ELF-1 (cell line): ENCODE measurements around the gene RRAS.
A peak's percentile ranks its signal among the peaks of the same experiment; 100 is the strongest.

Experiments
- DNase-seq: peaks from one replicate; pipeline ENCODE4 v3.0.0-alpha.2; 2016; ENCODE audit warnings: low read depth, low spot score

Gene RRAS

DNA sequence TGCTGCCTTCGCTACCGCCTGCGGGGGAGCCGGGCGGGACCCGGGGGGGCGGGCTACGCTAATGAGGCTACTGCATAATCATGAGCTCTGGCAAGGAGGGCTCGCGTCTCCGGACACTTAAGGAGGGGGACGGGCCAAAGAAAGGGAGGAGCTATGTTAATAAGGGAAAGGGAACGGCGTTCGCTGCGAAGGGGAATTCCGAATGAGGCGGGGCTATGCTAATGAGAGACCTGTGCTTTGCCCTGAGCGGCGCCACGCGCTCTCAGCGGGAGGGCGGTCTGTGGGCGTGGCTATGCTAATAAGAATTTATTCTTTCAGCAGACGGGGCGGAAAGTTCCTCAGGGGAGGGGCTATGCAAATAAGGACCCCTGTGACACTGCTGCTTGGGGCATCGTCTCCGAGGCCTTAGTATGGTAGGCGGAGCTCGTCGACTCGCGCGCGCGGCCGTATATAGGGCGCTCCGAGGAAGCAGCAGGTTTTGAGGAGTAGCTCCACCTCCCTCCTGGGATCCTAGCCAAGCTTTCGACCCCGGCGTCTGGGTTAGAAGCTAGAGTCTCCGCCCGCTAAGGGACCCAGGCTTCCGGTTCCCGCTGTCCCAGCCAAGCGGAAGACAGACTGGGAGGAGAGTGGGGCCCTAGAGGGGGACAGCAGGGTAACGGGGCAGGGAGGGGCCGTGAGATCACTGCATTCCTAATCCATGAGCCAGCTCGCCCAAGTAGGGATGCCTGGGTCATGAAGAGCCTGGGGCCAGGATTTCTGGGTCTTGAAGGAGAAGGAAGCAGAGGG lies at the start of gene RRAS:
Gene RRAS, minus strand, starts transcription at position 31 of the 786 bp plus-strand sequence. CDS start 45 bp downstream, outside the sequence.
- peak; percentile 100 for DNase-seq

DNA sequence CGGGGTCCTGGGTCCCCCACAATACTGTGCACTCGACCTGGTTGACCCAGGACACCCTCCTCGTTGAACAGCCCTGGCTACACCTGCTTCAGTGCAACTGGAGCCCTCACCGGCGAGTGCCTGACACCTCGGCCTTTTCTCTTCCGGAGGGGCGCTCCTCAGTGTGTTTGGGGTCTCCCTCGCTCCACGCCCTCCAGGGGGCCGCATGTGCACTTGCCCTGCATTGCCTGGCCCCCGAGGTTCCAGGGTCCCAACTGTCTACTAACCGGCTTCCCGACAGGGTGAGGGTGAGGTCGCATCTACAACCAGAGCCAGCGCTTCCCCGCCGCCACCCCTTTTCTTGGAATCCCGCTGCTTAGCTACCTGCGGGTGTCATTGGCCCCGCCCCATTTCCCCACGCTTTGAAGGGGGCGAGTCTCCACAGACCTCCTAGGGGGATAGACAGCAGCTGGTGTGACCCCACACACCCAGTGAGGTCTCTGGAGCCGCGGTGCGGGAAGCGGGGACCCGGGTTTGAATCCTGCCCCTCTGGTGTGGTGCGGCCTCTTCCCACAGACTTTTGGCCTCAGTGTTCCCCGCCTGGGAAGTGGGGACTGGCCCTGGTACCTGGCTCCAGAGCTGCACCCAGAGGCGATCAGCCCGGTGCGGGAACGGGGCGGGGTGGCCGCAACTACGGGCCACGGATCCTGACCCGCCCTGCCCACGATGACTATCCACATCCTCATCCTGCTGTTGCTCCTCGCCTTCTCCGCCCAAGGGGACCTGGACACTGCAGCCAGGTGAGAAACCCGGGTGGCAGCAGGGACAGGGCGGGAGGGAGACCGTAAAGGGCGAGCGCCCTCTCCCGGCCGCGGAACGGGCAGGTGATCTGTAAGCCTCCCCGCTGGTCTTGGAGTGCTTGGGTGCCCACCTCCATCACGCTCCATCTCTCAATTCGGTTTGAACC lies 49.5 kb upstream of the RRAS start, which contains the start of gene ADM5:
Gene ADM5, plus strand, starts transcription at position 462 of the 946 bp plus-strand sequence. Its CDS starts 244 bp downstream, at position 706.
- DNase-seq, result peak; percentile 20

DNA sequence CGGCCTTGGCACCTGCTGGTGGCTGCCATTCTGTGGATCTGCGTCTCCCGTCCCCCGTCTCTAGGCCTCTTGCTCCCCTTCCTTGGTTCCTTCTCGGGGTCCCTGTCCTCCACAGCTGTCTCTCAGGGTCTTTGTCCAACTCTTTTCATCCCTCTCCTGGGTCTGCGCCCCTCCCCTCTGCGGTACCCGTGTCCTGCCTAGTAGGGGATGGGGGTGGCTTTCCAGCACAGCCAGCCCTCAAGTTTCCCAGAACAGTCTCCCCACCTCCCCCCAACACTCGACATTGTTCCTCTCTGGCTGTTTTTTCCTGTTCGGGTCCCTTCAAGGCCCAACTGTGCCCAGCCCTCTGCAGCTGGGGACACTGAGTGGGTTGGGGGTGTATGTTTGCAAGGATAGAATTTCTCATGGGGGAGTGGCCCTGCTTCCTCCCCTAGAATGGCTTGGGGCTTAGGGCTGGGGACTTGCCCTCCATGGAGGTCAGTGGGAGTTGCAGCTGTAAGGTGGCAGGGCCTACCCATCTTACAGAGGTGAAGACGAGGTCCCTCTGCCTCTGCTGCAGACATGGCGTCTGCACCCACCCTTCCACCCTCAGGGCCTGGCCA lies 48.7 kb upstream of the RRAS start:
- no peak for DNase-seq

DNA sequence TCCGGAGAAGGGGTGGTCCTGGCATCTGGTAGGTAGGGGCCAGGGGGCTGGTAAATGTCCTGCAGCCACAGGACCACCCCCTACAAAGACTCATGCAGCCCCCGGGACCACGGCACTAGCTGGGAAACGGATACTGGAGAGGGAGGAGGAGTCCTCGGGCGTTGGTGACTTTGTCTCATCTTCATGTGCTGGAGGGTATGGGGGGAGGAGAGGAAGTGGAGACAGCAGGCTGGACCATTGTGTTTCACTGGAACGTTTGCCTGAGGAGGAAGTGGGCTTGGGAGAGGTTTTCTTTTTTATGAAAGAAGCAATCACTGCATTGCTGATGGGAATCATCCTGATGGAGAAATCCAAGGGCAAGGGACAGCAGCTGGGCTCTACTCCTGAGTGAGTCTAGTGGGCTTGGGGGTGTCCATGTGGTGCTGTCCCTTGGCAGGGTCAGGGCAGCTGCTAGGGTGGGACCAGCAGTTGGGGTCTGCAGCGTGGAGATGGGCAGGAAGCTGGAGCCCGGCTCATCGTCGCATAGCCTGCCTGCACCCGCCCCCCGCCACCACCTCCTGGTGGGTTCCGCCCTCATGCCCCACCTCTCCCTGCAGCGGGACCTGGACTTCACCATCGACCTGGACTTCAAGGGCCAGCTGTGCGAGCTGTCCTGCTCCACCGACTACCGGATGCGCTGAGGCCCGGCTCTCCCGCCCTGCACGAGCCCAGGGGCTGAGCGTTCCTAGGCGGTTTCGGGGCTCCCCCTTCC lies 47.8 kb upstream of the RRAS start:
- no peak for DNase-seq

DNA sequence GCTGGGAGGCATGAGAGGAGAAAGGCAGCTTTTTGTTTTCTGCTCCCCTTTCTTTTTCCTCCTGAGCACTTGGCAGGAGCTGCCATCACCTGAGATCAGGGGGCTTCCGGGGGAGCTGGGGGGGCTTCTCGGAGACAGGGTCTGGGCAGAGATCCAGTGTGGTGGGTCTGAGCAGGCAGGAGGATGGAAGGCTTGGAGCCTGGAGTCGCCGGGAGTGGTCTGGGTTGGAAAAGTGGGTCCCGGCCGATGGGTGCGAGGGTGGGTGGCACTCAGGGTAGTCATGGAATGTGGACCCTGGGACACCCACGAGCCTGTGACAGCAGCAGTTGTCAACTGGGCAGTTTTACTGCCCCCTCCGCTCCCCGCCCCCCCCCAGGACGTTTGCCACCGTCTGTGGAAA lies 47.2 kb upstream of the RRAS start:
- no peak for DNase-seq

DNA sequence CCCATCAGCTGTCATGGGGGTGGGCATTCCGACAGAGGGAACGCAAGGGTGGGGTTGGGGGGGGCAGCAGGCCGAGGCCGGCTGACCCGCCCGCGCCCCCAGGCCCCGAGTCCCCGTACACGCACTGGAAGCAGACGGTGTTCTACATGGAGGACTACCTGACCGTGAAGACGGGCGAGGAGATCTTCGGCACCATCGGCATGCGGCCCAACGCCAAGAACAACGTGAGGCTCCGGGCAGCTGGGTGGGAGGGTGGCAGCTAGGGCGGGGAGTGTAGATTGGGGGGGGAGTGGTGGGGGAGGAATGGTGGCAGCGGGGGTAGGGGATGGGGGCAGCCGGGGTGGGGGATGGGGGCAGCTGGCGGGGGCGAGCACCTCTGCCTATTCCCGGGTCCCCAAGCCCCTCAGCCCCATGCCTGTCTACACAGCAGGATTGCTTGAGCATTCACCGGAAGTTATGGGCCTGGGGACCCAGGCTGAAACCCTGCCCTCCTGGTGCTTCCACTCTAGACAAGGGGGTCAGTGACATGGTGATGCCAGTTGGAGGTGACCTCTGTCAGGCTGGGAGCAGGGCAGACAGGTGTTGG lies 46.7 kb upstream of the RRAS start:
- DNase-seq, result no peak

DNA sequence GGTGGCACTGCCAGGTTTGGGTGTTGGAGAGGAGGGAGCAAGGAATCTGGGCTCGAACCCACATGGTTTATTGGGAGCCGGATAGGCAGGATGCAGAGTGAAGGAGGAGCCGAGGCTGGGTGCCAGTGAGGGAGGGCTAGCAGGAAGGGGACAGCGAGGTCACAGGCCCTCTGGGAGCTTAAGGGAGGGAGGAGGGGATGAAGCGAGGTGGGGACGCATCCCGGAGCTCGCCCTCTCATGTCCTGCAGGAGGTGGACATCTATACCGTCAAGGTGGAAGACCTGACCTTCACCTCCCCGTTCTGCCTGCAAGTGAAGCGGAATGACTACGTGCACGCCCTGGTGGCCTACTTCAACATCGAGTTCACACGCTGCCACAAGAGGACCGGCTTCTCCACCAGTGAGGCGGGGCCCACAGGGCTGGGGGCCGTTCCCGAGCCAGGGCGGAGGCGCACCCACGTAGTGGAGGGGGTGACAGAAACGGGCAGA lies 45.9 kb upstream of the RRAS start:
- no peak for DNase-seq

DNA sequence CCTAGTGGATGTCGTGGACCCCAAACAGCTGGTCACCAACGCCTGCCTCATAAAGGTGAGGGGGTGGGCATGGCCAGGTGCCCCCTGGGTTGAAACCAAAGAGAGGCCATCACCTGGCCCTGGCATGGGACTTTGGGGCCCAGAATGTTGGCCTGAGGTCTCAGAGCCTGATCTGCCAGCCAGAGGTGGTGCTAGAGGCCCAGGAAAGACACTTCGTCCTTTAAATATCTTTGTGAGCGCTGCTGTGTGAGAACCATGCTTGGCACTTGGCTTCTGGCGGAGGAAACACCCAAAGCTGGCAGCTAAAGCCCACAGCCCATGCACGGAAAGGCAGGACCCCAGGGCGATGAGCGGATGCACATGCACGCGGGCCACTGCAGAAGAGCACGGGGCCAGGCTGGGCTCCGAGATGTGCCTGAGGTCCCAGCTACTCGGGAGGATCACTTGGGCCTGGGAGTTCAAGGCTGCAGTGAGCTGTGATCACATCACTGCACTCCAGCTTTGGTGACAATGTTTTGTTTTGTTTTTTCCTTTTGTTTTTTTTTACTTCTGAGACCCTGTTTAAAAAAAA lies 45.1 kb upstream of the RRAS start:
- no peak for DNase-seq

DNA sequence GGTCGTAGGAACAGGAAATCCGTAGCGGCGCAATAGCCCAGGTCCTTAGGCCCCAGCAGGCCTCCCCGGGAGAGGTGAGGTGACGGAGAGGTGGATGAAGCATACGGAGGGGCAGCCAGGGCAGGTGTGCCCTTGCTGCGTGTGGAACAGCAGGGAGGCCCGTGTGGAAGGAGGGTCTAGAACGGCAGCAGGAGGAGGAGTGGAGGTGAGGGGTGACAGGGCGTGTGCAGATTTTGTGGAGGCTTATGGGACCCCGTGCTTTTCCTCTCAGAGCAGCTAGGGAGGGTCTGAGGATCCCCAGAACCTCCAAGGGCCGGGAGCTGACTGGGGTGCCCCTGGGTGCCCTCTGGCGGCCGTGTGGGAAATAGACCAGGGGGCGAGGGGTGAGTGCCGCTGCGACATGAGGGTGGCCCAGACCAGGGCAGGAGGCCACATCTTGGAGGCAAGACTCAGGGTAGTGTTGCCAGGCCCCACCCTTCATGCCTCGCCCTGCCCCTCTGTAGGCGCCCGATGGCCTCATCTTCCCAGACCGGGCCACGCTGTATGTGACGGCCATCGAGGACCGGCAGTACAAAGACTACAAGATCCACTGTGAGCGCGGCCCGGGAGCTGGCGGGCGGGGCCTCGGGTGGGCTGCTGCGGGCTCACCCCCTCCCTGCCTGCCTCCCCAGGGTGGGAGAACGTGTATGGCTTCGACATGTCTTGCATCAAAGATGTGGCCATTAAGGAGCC lies 44.5 kb upstream of the RRAS start:
- peak; percentile 34 for DNase-seq

DNA sequence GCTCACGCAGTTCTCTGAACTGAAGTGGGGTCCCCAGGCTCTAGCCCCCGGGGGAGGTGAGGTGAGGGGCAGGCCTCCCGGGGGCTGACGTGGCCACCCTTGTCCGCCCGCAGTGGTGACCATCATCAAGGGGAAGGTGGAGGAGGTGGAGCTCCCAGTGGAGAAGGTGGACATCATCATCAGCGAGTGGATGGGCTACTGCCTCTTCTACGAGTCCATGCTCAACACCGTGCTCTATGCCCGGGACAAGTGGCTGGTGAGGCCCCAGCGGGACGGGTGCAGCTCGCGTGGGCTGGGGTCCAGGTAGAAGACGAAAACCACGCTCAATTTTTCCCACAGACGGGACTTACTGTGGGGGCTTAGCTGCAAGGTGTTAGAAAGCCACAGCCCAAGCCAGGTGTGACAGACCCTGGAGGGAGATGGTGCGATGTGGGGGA lies 43.9 kb upstream of the RRAS start:
- no peak for DNase-seq

DNA sequence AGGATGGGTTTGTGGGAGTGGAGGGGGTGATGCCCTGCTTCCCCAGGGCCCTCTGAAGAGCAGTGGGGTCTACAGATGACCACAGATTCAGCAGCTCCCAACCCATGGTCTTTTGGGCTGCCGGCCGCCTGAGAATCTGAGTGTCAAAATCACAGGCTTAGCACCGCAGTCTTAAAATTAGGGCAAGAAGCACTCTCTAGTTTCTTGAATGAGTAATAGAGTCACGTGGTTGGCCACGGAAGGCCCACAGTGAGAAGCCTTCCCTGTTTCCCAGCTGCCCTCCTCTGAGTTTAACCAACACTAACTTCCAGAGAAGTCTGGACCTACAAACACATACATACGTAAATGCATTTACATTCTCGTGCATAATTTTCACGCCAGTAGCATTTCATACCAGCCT lies 42.3 kb upstream of the RRAS start:
- DNase-seq, result no peak

DNA sequence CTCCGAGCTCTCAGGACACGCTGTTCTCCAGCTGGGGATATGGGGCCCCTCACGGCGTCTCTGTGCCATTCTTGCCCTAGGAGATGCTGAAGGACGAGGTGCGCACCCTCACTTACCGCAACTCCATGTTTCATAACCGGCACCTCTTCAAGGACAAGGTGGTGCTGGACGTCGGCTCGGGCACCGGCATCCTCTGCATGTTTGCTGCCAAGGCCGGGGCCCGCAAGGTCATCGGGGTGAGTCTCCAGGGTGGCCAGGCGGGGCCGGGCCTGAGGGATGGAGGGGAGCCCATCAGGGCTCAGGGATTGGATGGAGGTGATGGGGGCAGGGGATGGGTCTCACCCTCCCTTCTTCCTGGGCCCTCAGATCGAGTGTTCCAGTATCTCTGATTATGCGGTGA lies 41.9 kb upstream of the RRAS start:
- DNase-seq, result no peak

DNA sequence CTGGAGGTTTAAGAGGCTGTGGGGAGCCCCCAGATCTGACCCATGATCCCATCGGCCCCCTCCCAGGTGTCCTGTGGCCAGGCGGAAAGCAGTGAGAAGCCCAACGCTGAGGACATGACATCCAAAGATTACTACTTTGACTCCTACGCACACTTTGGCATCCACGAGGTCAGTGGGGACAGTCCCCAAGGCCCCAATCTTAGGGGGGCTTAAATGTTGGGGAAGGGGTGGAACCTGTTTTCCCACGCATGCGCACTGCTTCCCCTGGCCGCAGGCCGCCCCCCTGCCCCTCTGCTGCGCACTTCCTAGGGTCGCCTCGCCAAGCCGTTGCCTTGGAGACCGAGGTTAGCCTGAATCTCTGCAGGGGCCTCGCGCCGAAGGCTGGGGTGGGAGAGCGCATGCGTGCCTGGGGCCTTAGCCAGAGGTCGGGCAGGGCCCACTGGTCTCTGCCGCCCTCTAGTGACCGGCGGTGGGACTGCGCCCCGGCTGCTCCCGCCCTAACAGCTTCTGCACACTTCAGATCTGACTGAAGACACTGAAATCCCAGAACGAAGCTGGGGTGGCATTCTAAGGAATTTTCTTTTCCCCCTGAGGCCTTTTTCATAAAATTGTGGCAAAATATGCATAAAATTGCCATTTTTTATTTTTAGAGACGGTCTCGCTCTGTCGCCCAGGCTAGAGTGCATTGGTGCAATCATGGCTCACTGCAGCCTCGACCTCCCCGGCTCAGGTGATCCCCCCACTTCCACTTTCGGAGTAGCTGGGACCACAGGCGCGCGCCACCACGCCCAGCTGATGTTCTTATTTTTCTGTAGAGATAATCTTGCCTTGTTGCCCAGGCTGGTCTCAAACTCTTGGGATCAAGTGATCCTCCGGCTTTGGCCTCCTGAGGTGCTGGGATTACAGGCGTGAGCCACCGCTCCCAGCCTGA lies 40.7 kb upstream of the RRAS start:
- DNase-seq, result peak; percentile 99

DNA sequence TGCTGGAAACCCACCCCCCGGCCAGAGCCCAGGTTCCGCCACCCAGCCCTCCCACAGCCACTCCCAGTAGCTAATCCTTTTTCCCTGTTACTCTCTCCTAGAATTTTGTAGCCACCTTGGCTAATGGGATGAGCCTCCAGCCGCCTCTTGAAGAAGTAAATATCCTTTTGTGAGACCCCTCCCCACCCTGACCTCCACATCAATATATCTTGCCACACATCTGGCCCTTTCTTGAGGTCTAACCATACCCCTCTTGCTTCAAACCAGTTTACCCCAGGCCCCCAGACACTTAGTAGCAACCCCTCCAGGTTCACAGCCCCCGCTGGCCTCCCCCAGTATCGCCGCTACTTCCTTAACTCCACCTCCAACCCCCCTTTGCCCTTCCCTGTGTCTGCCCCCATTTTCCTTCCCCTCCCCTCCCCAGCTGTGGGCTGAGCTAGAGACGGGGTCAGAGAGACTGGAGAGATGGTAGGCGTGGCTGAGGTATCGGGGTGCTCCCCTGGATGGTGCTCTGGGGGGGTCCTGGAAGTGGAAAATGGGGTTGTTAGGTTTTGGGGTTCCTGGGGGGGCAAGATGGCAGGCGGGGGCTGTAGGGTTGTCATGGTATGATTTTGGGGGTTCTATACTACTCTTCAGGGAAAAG lies 39.9 kb upstream of the RRAS start:
- no peak for DNase-seq

DNA sequence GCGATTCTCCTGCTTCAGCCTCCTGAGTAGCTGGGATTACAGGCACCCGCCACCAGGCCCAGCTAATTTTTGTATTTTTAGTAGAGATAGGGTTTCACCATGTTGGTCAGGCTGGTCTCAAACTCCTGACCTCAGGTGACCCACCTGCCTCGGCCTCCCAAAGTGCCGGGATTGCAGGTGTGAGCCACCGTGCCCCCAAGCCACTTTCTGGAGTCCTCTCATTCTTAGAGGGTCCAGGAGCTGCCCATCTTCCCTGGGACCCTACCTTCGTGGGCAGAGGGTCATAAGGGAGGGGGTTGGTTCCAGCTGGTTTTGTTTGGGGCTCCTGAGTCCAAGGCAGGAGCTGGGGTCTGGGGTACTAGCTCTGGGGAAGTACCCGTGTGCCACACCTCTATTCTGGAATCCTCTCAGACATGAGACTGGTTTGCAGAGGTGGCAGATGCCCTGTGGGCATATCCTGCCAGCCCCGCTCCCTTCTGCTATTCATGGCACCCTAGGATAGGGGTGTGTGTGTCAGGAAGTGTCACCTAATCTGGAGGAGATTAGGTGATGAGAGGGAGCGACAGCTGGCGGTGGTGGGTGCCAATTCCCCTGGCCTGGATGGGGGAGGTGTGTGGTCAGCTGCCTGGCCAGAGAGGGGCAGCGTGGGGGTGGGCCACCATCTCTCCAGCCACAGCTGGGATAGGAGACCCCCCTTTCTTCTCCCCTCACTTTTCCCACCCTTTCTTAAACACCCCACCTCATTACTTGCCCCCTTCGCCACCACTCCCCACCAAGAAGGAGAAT lies 39.2 kb upstream of the RRAS start:
- peak; percentile 27 for DNase-seq

DNA sequence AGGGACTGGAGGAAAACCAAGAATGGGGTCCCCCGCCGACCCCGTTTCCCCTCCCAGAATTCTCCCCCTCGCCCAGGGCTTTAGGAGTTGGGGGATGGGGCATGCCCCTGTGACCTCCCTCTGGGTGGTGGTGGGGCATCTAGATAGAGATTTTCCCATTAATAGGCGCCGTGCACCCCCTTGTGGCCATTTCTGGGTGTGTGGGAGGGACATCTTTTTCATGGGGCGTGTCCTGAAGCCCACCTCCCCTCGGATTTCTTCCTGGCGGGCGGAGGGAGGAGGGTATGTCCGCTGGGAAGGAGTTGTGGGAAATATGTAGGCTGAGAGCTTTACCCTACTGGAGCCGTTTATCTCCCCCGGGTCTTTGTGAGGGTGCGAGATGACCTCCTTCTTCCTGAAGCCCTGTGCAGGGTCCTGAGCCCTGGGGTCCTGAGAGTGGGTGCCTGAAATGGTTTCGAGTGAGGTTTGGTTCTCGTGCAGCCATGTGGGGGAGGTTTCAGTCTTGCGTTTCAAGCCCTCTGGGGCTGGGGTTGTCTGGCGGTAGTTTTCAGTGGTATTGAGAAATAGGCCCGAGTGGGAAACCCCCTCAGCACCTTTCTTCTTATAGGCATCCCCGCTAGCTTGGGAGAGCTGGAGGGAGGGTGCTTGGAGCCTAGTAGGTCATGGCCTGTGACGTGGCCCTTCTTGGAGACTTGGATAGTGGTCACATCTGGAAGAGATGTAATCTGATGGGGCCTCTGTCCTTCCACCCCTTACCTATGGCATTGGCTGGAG lies 38.1 kb upstream of the RRAS start:
- DNase-seq, result peak; percentile 95
